Fibroblast of skin of left quadriceps (primary cell): ENCODE data around the gene MROH2A.
"Not testable (repeated sequence)": the region's sequence is repeated elsewhere in the genome, so short reads cannot be mapped to it uniquely, and the experiment has no call there.

ENCODE experiments used
- DNase-seq, 2 experiments: peaks; one replicate each; pipeline ENCODE4 v3.0.0-alpha.2; 2013; ENCODE audit warnings: low read depth in 2 of 2

The MROH2A gene

GRCh38 chr2:233778030-233778429 is at the start of gene MROH2A:
Gene MROH2A (plus strand): TSS chr2:233778330. CDS start chr2:233779359, 1,029 bp downstream.
- no peak for DNase-seq

GRCh38 chr2:233728723-233729301 is 49.3 kb upstream of the MROH2A start, which contains the start of gene UGT1A3:
Gene UGT1A3 (plus strand): TSS chr2:233729042. CDS start chr2:233729127, 85 bp downstream.
- DNase-seq: no peak

- DNase-seq: not testable (repeated sequence)
These were observed 41.1 kb upstream of the MROH2A start for GRCh38 chr2:233736868-233737653.

GRCh38 chr2:233740870-233741269 is 37.3 kb upstream of the MROH2A start:
- DNase-seq: no peak

GRCh38 chr2:233743464-233744259 is 34.5 kb upstream of the MROH2A start:
- DNase-seq: no peak

- DNase-seq: no peak
These were observed 32.9 kb upstream of the MROH2A start for GRCh38 chr2:233745073-233745755.

- DNase-seq: not testable (repeated sequence)
These were observed 32.3 kb upstream of the MROH2A start for GRCh38 chr2:233745838-233746237.

GRCh38 chr2:233746475-233747282 is 31.5 kb upstream of the MROH2A start:
- DNase-seq: no peak

GRCh38 chr2:233747283-233747544 is 30.9 kb upstream of the MROH2A start:
- no peak for DNase-seq

- not testable (repeated sequence) for DNase-seq
These were observed 27.4 kb upstream of the MROH2A start for GRCh38 chr2:233750689-233751088.

GRCh38 chr2:233751212-233752009 is 26.7 kb upstream of the MROH2A start:
- DNase-seq: not testable (repeated sequence)

GRCh38 chr2:233754872-233755611 is 23.1 kb upstream of the MROH2A start:
- DNase-seq: no peak

GRCh38 chr2:233756429-233757081 is 21.6 kb upstream of the MROH2A start:
- DNase-seq: no peak

- no peak for DNase-seq
These were observed 20.0 kb upstream of the MROH2A start for GRCh38 chr2:233758141-233758540.

GRCh38 chr2:233758849-233759248 is 19.3 kb upstream of the MROH2A start:
- DNase-seq: no peak

- no peak for DNase-seq
These were observed 18.1 kb upstream of the MROH2A start, which contains the start of gene UGT1A1 for GRCh38 chr2:233760043-233760442. Gene UGT1A1 (plus strand): TSS chr2:233760270. CDS start chr2:233760288, 18 bp downstream.

- no peak for DNase-seq
These were observed 16.9 kb upstream of the MROH2A start for GRCh38 chr2:233761040-233761769.

- no peak for DNase-seq
These were observed 13.9 kb upstream of the MROH2A start for GRCh38 chr2:233764264-233764663.
